ENCODE results near the gene SH2D6. TPM values are rescaled to one million over a fixed set of nuclear protein-coding genes. Genes with fewer than 3 reads are reported as not detected.

SH2D6 gene
- total and polyA plus RNA-seq, 9 of the 15 experiments (the other 6 are each of a cell fraction or from before 2014, with no cell fraction given), result 0.07 to 0.76 (median 0.33) TPM; not detected in 2

GRCh38 chr2:85437488-85438200, 19.1 kb downstream of the SH2D6 start (continued):
- TF ChIP-seq REST (IDR thresholded peaks at IDR 0.05; ENCODE audit: borderline replicate concordance) (peak; percentile 22; the same call in 1 of the 2 replicates), REST (CRISPR knock-in tag; IDR thresholded peaks at IDR 0.05; ENCODE audit: low read depth) (no peak; the same call in 1 of the 2 replicates), EP300 (IDR thresholded peaks at IDR 0.05; ENCODE audit: low read length) (no peak; the same call in 1 of the 2 replicates), TRIM24 (IDR thresholded peaks at IDR 0.05) (no peak), PHB (CRISPR knock-in tag; IDR thresholded peaks at IDR 0.05) (no peak), SMARCB1 (IDR thresholded peaks at IDR 0.05; ENCODE audit: insufficient read length, low read depth) (no peak), SNAPC5 (CRISPR knock-in tag; IDR thresholded peaks at IDR 0.05) (no peak), ZFX (CRISPR knock-in tag; IDR thresholded peaks at IDR 0.05) (no peak)
- TF ChIP-seq, protein P1, sequence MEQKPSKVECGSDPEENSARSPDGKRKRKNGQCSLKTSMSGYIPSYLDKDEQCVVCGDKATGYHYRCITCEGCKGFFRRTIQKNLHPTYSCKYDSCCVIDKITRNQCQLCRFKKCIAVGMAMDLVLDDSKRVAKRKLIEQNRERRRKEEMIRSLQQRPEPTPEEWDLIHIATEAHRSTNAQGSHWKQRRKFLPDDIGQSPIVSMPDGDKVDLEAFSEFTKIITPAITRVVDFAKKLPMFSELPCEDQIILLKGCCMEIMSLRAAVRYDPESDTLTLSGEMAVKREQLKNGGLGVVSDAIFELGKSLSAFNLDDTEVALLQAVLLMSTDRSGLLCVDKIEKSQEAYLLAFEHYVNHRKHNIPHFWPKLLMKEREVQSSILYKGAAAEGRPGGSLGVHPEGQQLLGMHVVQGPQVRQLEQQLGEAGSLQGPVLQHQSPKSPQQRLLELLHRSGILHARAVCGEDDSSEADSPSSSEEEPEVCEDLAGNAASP (IDR thresholded peaks at IDR 0.05), result no peak
- TF ChIP-seq, protein P2, sequence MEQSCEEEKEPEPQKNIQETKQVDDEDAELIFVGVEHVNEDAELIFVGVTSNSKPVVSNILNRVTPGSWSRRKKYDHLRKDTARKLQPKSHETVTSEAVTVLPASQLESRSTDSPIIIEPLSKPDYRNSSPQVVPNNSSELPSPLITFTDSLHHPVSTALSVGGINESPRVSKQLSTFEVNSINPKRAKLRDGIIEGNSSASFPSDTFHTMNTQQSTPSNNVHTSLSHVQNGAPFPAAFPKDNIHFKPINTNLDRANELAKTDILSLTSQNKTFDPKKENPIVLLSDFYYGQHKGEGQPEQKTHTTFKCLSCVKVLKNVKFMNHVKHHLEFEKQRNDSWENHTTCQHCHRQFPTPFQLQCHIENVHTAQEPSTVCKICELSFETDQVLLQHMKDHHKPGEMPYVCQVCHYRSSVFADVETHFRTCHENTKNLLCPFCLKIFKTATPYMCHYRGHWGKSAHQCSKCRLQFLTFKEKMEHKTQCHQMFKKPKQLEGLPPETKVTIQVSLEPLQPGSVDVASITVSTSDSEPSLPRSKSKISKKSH (CRISPR knock-in tag; IDR thresholded peaks at IDR 0.05), result no peak
- TF ChIP-seq, protein P3, sequence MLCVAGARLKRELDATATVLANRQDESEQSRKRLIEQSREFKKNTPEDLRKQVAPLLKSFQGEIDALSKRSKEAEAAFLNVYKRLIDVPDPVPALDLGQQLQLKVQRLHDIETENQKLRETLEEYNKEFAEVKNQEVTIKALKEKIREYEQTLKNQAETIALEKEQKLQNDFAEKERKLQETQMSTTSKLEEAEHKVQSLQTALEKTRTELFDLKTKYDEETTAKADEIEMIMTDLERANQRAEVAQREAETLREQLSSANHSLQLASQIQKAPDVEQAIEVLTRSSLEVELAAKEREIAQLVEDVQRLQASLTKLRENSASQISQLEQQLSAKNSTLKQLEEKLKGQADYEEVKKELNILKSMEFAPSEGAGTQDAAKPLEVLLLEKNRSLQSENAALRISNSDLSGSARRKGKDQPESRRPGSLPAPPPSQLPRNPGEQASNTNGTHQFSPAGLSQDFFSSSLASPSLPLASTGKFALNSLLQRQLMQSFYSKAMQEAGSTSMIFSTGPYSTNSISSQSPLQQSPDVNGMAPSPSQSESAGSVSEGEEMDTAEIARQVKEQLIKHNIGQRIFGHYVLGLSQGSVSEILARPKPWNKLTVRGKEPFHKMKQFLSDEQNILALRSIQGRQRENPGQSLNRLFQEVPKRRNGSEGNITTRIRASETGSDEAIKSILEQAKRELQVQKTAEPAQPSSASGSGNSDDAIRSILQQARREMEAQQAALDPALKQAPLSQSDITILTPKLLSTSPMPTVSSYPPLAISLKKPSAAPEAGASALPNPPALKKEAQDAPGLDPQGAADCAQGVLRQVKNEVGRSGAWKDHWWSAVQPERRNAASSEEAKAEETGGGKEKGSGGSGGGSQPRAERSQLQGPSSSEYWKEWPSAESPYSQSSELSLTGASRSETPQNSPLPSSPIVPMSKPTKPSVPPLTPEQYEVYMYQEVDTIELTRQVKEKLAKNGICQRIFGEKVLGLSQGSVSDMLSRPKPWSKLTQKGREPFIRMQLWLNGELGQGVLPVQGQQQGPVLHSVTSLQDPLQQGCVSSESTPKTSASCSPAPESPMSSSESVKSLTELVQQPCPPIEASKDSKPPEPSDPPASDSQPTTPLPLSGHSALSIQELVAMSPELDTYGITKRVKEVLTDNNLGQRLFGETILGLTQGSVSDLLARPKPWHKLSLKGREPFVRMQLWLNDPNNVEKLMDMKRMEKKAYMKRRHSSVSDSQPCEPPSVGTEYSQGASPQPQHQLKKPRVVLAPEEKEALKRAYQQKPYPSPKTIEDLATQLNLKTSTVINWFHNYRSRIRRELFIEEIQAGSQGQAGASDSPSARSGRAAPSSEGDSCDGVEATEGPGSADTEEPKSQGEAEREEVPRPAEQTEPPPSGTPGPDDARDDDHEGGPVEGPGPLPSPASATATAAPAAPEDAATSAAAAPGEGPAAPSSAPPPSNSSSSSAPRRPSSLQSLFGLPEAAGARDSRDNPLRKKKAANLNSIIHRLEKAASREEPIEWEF (CRISPR knock-in tag; IDR thresholded peaks at IDR 0.05), result no peak

Data from K562 (cell line).